Measurements from ENCODE around the gene PPP1R1B.

PPP1R1B gene

DNA sequence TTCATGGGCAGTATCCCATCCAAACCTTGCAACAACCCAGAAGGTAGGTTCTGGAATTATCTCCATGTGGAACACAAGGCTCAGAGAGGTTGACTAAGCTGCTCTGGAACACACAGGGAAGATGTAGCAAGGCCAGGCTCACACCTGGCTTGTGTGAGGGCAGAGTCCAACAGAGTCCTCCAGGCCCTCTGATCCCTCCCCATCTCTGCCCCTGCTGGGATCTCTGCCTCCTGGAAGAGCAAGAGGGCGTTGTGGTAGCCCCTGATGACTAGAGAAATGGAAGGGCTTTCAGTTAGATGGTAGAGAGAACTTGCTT is 7.0 kb upstream of the PPP1R1B start:
- peaks cover 25% of the 10 kb centered on the region for H3K4me1 ChIP-seq (ENCODE audit: insufficient read depth, low read length, poor library complexity, severe bottlenecking)
- no peaks in the 10 kb centered on the region for H3K27me3 ChIP-seq (ENCODE audit: insufficient read depth, low read length, poor library complexity, severe bottlenecking)
- H3K36me3 ChIP-seq (ENCODE audit: insufficient read depth, low read length) = no peaks in the 10 kb centered on the region
- no peaks in the 10 kb centered on the region for H3K9me2 ChIP-seq (replicated peaks; ENCODE audit: low read depth, low read length)
- H2AFZ ChIP-seq (ENCODE audit: low read length) = no peak overlapping the region
- H3K4me3 ChIP-seq (ENCODE audit: low read length, poor library complexity, severe bottlenecking) = no peak overlapping the region
- no peaks in the 10 kb centered on the region for H4K20me1 ChIP-seq (ENCODE audit: insufficient read depth, low read length, poor library complexity, severe bottlenecking)
- H3F3A ChIP-seq (ENCODE audit: low read depth) = no peaks in the 10 kb centered on the region
- H3K9ac ChIP-seq (ENCODE audit: low read depth, low read length, poor library complexity, severe bottlenecking) = no peak overlapping the region
- H3K9me3 ChIP-seq (ENCODE audit: insufficient read depth, low read depth, low read length) = no peaks in the 10 kb centered on the region
- TF ChIP-seq, protein P1, sequence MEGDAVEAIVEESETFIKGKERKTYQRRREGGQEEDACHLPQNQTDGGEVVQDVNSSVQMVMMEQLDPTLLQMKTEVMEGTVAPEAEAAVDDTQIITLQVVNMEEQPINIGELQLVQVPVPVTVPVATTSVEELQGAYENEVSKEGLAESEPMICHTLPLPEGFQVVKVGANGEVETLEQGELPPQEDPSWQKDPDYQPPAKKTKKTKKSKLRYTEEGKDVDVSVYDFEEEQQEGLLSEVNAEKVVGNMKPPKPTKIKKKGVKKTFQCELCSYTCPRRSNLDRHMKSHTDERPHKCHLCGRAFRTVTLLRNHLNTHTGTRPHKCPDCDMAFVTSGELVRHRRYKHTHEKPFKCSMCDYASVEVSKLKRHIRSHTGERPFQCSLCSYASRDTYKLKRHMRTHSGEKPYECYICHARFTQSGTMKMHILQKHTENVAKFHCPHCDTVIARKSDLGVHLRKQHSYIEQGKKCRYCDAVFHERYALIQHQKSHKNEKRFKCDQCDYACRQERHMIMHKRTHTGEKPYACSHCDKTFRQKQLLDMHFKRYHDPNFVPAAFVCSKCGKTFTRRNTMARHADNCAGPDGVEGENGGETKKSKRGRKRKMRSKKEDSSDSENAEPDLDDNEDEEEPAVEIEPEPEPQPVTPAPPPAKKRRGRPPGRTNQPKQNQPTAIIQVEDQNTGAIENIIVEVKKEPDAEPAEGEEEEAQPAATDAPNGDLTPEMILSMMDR (conservative IDR thresholded peaks at IDR 0.05; ENCODE audit: low read length) = no peak
- TF ChIP-seq EZH2phosphoT487 (IDR thresholded peaks at IDR 0.05; ENCODE audit: borderline replicate concordance) = no peak
- H3K4me2 ChIP-seq (ENCODE audit: low read depth, low read length, poor library complexity, severe bottlenecking) = no peak overlapping the region
- no peaks in the 10 kb centered on the region for H3K79me2 ChIP-seq (ENCODE audit: insufficient read depth, low read length)

DNA sequence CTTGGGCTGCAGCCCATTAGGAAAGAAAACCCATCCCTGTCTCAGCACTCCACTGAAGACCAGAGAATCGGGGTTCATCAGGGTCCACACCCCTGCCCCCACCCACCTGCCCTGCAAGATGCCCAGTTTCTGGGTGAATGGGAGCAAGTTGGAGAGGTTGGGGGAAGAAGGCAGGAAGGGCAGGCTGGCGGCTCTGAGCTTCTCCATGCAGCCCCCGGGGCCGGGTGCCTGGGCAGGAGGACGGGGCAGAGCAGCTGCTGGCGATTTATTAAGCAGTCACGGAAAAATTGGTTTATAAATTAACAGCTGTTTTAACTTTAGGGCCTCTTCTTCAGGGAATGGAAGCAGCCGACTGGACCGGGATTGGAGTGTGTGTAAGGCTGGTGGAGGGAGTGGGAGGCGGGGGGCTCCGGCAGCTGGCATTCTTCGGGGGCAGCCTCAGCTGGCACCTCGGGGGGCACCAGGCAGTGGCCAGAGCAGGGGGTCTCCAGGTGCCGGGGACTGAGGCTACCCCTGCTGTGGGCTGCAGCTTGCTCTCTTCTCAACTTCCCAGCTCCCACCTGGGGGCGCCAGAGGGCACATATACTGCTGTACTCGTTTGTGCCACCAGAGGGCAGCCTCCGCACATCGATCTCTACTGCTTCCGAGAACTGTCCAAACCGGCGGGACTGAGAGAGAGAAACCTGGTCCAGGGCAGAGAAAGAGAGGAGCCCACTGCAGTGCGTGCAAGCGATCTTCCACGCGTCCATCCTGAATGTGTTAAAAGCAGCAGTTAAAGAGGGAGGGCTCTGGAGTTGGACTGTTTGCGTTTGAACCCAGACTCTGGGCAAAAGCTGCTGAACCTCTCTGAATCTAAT is 5.0 kb upstream of the PPP1R1B start:
- Histone ChIP-seq H3K4me1 (ENCODE audit: insufficient read depth, low read length, poor library complexity, severe bottlenecking) (peaks cover 25% of the 10 kb centered on the region), H3F3A (ENCODE audit: low read depth) (no peaks in the 10 kb centered on the region), H3K9ac (ENCODE audit: low read depth, low read length, poor library complexity, severe bottlenecking) (peak overlapping the region; percentile 36)

DNA sequence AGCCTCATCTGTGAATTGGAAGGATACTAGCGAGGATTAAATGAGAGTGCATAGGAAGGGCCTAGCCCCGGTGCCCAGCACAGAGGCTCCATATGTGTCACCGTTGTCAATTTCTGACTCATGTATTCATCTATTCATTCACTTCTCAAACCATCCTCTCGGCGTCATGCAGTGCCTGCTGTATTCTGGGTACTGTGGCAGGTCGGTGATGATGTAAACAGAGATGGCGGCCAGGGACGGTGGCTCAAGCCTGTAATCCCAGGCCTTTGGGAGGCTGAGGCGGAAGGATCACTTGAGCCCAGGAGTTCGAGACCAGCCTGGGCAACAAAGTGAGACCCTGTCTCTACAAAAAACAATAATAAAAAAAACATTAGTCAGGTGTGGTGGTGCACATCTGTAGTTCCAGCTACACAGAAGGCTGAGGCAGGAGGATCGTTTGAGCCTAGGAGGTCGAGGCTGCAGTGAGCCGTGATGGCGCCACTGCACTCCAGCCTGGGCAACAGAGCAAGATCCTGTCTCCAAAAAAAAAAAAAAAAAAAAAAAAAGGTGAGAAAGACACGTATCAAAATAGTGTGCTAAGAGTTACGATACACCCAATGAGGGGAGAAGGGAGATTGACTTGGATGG is 4.3 kb upstream of the PPP1R1B start:
- H3K36me3 ChIP-seq (ENCODE audit: insufficient read depth, low read length) = no peaks in the 10 kb centered on the region
- no peaks in the 10 kb centered on the region for H3K79me2 ChIP-seq (ENCODE audit: insufficient read depth, low read length)
- no peaks in the 10 kb centered on the region for H3F3A ChIP-seq (ENCODE audit: low read depth)
- peak overlapping the region; percentile 46 for H3K4me3 ChIP-seq (ENCODE audit: low read length, poor library complexity, severe bottlenecking)
- H3K27me3 ChIP-seq (ENCODE audit: insufficient read depth, low read length, poor library complexity, severe bottlenecking) = no peaks in the 10 kb centered on the region
- H3K9me2 ChIP-seq (replicated peaks; ENCODE audit: low read depth, low read length) = no peaks in the 10 kb centered on the region
- no peaks in the 10 kb centered on the region for H4K20me1 ChIP-seq (ENCODE audit: insufficient read depth, low read length, poor library complexity, severe bottlenecking)
- peak overlapping the region; percentile 86 for H2AFZ ChIP-seq (ENCODE audit: low read length)
- H3K9ac ChIP-seq (ENCODE audit: low read depth, low read length, poor library complexity, severe bottlenecking) = peak overlapping the region; percentile 36
- H3K4me1 ChIP-seq (ENCODE audit: insufficient read depth, low read length, poor library complexity, severe bottlenecking) = peaks cover 20% of the 10 kb centered on the region
- H3K4me2 ChIP-seq (ENCODE audit: low read depth, low read length, poor library complexity, severe bottlenecking) = peak overlapping the region; percentile 70
- no peaks in the 10 kb centered on the region for H3K9me3 ChIP-seq (ENCODE audit: insufficient read depth, low read depth, low read length)
- TF ChIP-seq EZH2phosphoT487 (IDR thresholded peaks at IDR 0.05; ENCODE audit: borderline replicate concordance) = no peak
- TF ChIP-seq, protein P1 (conservative IDR thresholded peaks at IDR 0.05; ENCODE audit: low read length) = no peak

More for the DNA sequence above, 5.0 kb upstream of the PPP1R1B start:
- Histone ChIP-seq H3K9me3 (ENCODE audit: insufficient read depth, low read depth, low read length) (no peaks in the 10 kb centered on the region), H2AFZ (ENCODE audit: low read length) (peak overlapping the region; percentile 86), H4K20me1 (ENCODE audit: insufficient read depth, low read length, poor library complexity, severe bottlenecking) (no peaks in the 10 kb centered on the region), H3K9me2 (replicated peaks; ENCODE audit: low read depth, low read length) (no peaks in the 10 kb centered on the region), H3K79me2 (ENCODE audit: insufficient read depth, low read length) (no peaks in the 10 kb centered on the region), H3K36me3 (ENCODE audit: insufficient read depth, low read length) (no peaks in the 10 kb centered on the region), H3K27me3 (ENCODE audit: insufficient read depth, low read length, poor library complexity, severe bottlenecking) (no peaks in the 10 kb centered on the region), H3K4me2 (ENCODE audit: low read depth, low read length, poor library complexity, severe bottlenecking) (peak overlapping the region; percentile 70), H3K4me3 (ENCODE audit: low read length, poor library complexity, severe bottlenecking) (peak overlapping the region; percentile 46)
- TF ChIP-seq EZH2phosphoT487 (IDR thresholded peaks at IDR 0.05; ENCODE audit: borderline replicate concordance) = no peak
- TF ChIP-seq, protein P1 (conservative IDR thresholded peaks at IDR 0.05; ENCODE audit: low read length) = peak; percentile 100

Data from Loucy (cell line).